ENCODE results near the gene PRMT7.

Gene PRMT7

DNA sequence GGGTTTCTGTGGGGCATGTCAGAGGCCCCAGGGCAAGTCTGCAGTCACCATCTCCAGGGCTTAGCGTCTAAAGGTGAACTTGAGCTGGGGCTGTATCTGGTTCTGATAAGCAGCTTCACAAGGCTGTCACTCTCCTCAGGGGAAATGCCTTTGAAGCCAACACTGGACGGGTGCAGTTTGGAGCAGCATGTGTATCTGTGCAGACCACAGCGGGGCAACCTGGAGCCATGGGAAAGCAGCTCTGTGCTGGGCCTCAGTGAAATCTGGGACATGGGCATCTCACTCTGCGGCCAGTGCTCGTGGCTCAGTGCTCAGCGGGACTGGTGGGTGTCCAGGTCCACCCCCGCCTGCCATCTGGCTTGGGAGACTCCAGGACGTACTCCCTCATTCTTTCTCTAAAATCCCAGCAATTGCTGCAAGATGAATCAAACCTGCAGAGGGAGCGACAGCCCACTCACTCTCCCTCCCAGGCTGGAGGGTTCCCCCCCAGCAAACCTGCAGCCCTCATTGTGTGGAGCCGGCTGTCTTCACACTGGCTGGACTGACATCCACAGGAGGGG lies 63.5 kb downstream of the PRMT7 start:
- CTCF ChIA-PET, result interaction anchor here (0.6 kb wide), 1 partner anchor 10 kb away, joined by 3 read pairs; no protein-coding TSS in a partner anchor
- POLR2A ChIA-PET (ENCODE audit: low non-redundant PET), result interaction anchor here (0.7 kb wide), 1 partner anchor 91 kb away, joined by 3 read pairs; no protein-coding TSS in a partner anchor
- DNase-seq (ENCODE audit: low spot score), result no peak
- TF ChIP-seq, protein P1, sequence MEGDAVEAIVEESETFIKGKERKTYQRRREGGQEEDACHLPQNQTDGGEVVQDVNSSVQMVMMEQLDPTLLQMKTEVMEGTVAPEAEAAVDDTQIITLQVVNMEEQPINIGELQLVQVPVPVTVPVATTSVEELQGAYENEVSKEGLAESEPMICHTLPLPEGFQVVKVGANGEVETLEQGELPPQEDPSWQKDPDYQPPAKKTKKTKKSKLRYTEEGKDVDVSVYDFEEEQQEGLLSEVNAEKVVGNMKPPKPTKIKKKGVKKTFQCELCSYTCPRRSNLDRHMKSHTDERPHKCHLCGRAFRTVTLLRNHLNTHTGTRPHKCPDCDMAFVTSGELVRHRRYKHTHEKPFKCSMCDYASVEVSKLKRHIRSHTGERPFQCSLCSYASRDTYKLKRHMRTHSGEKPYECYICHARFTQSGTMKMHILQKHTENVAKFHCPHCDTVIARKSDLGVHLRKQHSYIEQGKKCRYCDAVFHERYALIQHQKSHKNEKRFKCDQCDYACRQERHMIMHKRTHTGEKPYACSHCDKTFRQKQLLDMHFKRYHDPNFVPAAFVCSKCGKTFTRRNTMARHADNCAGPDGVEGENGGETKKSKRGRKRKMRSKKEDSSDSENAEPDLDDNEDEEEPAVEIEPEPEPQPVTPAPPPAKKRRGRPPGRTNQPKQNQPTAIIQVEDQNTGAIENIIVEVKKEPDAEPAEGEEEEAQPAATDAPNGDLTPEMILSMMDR (conservative IDR thresholded peaks at IDR 0.05; ENCODE audit: low read depth), result no peak
- no peak overlapping the region for H3K27ac ChIP-seq

DNA sequence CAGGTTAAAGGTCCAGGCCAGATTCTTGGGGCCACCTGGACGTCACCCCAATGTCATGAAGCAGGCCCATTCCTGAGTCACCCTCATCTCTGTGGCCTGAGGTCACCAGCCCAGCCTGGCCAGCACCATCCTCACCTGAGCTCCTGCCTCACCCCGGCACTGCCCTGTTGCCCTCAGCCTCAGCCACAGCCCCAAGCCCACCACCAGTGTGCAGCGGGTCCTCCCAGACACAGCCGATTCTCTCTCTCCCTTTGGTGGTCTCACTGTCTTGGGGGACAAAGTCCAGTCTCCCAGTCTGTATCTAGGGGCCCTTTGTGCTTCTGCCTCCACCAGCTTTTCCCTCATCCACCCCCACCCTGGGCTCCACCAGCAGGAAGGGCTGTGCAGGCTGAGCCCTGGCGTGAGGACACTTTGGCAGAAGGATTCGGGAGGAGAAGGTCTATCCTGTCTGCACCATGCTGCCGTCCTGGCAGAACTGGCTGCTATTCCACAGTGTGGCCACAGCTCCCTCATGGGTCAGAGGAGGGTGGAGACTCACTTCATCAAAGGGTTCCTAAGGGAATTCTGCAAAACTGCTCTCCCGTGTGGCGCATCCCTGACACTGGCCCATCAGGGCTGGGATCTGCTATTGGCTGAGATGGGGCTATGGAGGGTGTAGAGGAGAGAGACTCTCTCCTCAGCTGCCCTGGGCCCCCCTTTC lies 64.3 kb downstream of the PRMT7 start:
- no peak for DNase-seq (ENCODE audit: low spot score)
- CTCF ChIA-PET, result interaction anchor here (0.6 kb wide), 1 partner anchor 10 kb away, joined by 3 read pairs; no protein-coding TSS in a partner anchor
- TF ChIP-seq, protein P1 (conservative IDR thresholded peaks at IDR 0.05; ENCODE audit: low read depth), result no peak
- no peak overlapping the region for H3K27ac ChIP-seq
- POLR2A ChIA-PET (ENCODE audit: low non-redundant PET), result no interaction called here

DNA sequence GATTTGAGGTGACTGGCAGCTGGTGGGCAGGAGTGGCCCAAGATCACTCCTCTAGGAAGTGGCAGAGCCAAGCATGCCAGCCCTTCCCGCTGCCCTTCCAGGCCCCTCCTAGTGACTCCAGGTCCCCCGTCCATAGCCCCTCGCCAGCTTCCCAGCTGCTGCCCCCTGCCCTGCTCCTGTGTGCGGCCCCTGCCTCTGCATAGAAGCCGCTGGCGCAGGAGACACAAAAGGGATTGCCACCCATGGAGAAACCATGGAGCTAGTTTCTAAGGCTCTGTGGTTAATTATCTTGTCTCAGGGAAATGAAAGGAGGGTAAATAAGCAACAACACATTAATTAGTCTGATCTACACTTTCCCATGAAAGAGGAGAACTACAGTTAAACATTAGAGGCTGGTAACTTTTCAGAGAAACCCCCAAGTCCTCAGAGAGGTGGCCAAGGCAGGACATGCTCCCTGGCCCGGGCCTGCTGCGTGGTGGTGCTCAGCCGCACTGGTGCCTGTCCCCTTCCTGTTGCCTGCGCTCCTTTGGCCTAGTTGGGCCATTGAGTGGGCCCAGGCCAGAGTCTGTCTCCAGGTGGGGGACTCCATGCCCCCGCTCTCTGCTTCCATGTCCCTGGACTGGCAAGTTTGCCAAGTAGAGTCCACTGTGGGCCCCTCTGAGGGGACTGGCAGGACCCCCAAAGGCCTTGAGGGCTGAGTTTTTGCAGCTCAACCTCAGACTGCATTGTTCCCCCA lies 65.2 kb downstream of the PRMT7 start:
- CTCF ChIA-PET, result no interaction called here
- no peak for DNase-seq (ENCODE audit: low spot score)
- H3K27ac ChIP-seq, result no peak overlapping the region
- TF ChIP-seq, protein P1 (conservative IDR thresholded peaks at IDR 0.05; ENCODE audit: low read depth), result no peak
- POLR2A ChIA-PET (ENCODE audit: low non-redundant PET), result no interaction called here

DNA sequence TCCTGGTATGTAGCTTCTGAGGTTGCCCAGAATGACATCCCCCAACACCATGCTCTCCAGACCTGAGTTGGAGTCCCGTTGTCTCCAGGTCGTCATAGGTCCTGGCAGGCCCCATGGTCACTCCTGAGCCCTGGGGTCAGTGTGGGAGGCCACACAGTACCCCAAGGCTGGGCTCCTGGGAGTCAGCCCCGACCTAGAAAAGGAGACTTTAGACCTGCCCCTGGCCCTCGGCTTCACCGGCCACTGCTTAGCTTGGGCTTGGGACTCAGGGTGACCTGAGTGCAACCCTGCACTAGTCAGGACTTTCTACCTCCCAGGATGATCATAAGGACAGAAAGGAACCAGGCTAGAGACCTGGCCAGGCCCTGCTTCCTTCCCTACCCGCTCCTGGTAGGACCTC lies 65.8 kb downstream of the PRMT7 start:
- POLR2A ChIA-PET (ENCODE audit: low non-redundant PET), result no interaction called here
- no peak overlapping the region for H3K27ac ChIP-seq

DNA sequence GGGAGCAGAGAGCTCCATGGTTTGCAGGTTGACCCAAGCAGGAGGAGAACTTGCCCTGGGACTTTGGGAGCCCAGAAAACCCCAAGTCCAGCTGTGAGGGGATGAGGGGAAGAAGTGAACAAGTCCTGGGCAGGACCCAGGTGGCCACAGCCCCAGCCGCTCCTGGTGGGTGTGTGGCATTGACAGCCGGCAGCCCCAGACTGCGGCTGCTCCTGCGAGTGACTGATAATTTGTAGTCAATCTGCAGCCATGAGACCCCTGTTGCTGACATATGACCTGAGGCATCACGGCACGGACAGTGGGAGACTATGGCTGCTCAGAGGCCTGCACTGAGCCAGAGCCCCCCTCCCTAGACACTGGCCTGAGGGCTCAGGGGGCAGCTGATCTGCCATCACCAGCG lies 66.4 kb downstream of the PRMT7 start:
- DNase-seq (ENCODE audit: low spot score), result no peak
- TF ChIP-seq, protein P1 (conservative IDR thresholded peaks at IDR 0.05; ENCODE audit: low read depth), result no peak
- H3K27ac ChIP-seq, result no peak overlapping the region
- ChIA-PET POLR2A (ENCODE audit: low non-redundant PET) (no interaction called here), CTCF (interaction anchor here (1.1 kb wide), 1 partner anchor 133 kb away, joined by 3 read pairs; no protein-coding TSS in a partner anchor)

More for the DNA sequence above, 65.8 kb downstream of the PRMT7 start:
- no peak for DNase-seq (ENCODE audit: low spot score)
- TF ChIP-seq, protein P1 (conservative IDR thresholded peaks at IDR 0.05; ENCODE audit: low read depth), result no peak
- CTCF ChIA-PET, result no interaction called here

DNA sequence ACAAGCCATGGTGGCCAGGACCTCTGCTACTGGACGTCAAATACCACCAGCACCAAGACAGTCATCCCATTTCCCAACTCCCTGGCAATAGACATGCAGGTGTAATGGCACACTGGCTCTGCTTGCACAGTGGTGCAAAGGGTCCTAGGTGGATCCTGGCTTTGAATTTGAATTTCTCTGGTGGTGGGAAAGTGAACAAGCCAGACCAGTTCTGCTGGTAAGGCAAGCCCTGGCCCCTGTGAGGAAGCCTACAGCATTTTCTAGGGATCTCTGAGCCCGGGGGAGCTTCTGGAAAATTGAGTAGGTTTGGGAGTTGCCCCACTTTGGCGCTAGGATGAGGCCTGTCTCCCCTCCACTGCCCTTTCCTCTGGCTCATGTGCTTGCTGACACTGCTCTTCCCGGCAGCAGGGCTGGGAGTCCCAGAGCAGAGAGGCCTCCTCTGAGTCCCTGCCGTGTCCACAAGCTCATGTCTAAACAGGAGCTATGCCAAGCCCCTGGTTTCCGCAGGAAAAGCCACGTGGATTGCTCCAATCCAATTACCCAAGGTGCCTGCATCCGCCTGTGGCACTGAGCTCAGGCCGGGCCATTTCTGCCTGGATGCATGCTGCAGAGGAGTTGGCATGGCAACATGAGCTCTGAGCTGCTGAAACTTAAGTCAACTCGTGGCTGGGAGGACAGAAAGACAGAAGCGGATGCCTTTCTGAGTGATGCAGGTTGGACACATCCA lies 67.0 kb downstream of the PRMT7 start:
- ChIA-PET POLR2A (ENCODE audit: low non-redundant PET) (no interaction called here), CTCF (interaction anchor here (1.1 to 1.2 kb wide), 2 partner anchors 12 to 132 kb away, joined by 3 to 4 read pairs; no protein-coding TSS in a partner anchor)
- no peak for DNase-seq (ENCODE audit: low spot score)
- TF ChIP-seq, protein P1 (conservative IDR thresholded peaks at IDR 0.05; ENCODE audit: low read depth), result no peak
- no peak overlapping the region for H3K27ac ChIP-seq
